HAP-1 (cell line): Measurements from ENCODE around the gene APC.

Experiments used
- DNase-seq, 2 experiments: peaks; one replicate each; pipeline ENCODE4 v3.0.0-alpha.2; 2016 to 2020; ENCODE audit warnings: low spot score in 2 of 2
- H3K27me3 ChIP-seq: fragments of 250-450 bp; sonication (Bioruptor Pico); 2 replicates; pipeline ENCODE4 v1.5.1; 2020; ENCODE audit warnings: low read depth, mild to moderate bottlenecking, moderate library complexity
- H3K36me3 ChIP-seq: fragments of 250-450 bp; sonication (Bioruptor Pico); replicated peaks from 2 replicates; pipeline ENCODE4 v1.5.1; 2020; ENCODE audit warnings: mild to moderate bottlenecking
- H3K4me1 ChIP-seq: fragments of 250-450 bp; sonication (Bioruptor Pico); 2 replicates; pipeline ENCODE4 v1.5.1; 2020; ENCODE audit warnings: mild to moderate bottlenecking
- H3K4me3 ChIP-seq: fragments of 250-450 bp; sonication (Bioruptor Pico); 2 replicates; pipeline ENCODE4 v1.5.1; 2020; ENCODE audit warnings: mild to moderate bottlenecking, moderate library complexity
- H3K9me3 ChIP-seq: fragments of 250-450 bp; sonication (Bioruptor Pico); 2 replicates; pipeline ENCODE4 v1.5.1; 2020; ENCODE audit warnings: mild to moderate bottlenecking, moderate library complexity
- in situ Hi-C: fragments of 300-500 bp; cut with MboI; formaldehyde crosslinking; loops from 3 replicates; pipeline ENCODE4 v1.14.3; 2020; ENCODE audit warnings: low sequenced_read_pairs, inconsistent platforms, mixed read lengths

The APC gene

DNA sequence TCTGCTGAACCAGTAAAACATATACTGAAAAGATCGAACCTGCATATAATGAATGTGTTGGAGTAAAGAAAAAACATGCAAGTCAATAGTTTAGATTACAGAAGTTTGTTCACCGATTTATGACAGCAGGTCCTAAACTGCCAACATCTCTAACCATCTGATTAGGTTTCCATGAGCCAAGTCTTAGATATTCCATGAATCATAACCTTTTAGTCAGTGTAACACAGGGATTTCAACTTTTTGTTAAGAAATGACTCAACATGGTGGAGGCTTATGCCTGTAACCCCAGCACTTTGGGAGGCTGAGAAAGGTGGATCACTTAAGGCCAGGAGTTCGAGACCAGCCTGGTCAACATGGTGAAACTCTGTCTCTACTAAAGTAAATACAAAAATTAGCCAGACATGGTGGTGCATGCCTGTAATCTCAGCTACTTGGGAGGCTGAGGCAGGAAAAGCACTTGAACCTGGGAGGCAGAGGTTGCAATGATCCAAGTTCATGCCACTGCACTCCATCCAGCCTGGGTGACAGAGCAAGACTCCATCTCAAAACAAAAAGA, 38.7 kb downstream of the APC start:
- H3K36me3 ChIP-seq = no peaks in the 10 kb centered on the region; the same call in none of the 2 replicates

GRCh38 chr5:112779531-112779930, 41.8 kb downstream of the APC start:
- Histone ChIP-seq H3K9me3 (no peaks in the 10 kb centered on the region), H3K4me1 (peaks cover 4% of the 10 kb centered on the region; the same call in 1 of the 2 replicates), H3K4me3 (no peak overlapping the region), H3K36me3 (no peaks in the 10 kb centered on the region; the same call in none of the 2 replicates), H3K27me3 (no peaks in the 10 kb centered on the region)
- DNase-seq = no peak
- in situ Hi-C loops = no loop called here

More for the DNA sequence above, 38.7 kb downstream of the APC start:
- Histone ChIP-seq H3K4me1 (peaks cover 4% of the 10 kb centered on the region; the same call in 1 of the 2 replicates), H3K9me3 (no peaks in the 10 kb centered on the region), H3K4me3 (no peak overlapping the region), H3K27me3 (no peaks in the 10 kb centered on the region)
- in situ Hi-C loops = no loop called here
- DNase-seq = no peak

GRCh38 chr5:112784726-112785125, 47.0 kb downstream of the APC start:
- Histone ChIP-seq H3K4me1 (no peaks in the 10 kb centered on the region), H3K4me3 (no peak overlapping the region), H3K9me3 (no peaks in the 10 kb centered on the region), H3K36me3 (no peaks in the 10 kb centered on the region), H3K27me3 (no peaks in the 10 kb centered on the region)
- no peak for DNase-seq
- in situ Hi-C loops = no loop called here

- Histone ChIP-seq H3K4me1 (no peaks in the 10 kb centered on the region), H3K36me3 (no peaks in the 10 kb centered on the region), H3K9me3 (no peaks in the 10 kb centered on the region), H3K4me3 (no peak overlapping the region), H3K27me3 (no peaks in the 10 kb centered on the region)
- no peak for DNase-seq
- in situ Hi-C loops = no loop called here
These were observed 49.6 kb downstream of the APC start for GRCh38 chr5:112787261-112787660.

GRCh38 chr5:112787896-112788295, 50.2 kb downstream of the APC start:
- no peaks in the 10 kb centered on the region for H3K4me1 ChIP-seq
- in situ Hi-C loops = no loop called here
- H3K9me3 ChIP-seq = no peaks in the 10 kb centered on the region
- DNase-seq = no peak
- H3K4me3 ChIP-seq = no peak overlapping the region
- 0 out of 2 replicates have a peak, but pooled peaks cover 2% of the 10 kb centered on the region for H3K36me3 ChIP-seq
- no peaks in the 10 kb centered on the region for H3K27me3 ChIP-seq

DNA sequence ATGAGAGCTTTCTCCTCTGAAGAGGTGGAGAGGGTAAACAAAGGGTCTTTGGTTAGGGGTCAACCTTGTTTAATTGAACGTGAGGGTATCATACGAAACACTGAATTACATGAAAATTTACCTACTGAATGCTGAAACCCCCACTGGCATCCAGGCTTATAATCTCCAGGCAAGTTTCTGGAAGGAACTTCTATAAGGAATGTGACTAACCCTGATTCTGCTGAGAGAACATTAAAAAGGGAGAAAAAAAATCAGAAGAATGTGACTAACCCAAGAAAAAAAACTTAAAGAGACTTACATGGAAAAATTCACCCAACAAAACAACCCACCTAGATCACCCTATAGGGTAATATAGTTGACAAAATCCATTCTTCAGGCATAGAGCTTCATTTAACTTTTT, 55.5 kb downstream of the APC start:
- 0 out of 2 replicates have a peak, but pooled peaks cover 6% of the 10 kb centered on the region for H3K36me3 ChIP-seq
- DNase-seq = no peak
- H3K27me3 ChIP-seq = no peaks in the 10 kb centered on the region
- in situ Hi-C loops = no loop called here
- H3K4me3 ChIP-seq = no peak overlapping the region
- peaks cover 21% of the 10 kb centered on the region for H3K4me1 ChIP-seq
- H3K9me3 ChIP-seq = no peaks in the 10 kb centered on the region

DNA sequence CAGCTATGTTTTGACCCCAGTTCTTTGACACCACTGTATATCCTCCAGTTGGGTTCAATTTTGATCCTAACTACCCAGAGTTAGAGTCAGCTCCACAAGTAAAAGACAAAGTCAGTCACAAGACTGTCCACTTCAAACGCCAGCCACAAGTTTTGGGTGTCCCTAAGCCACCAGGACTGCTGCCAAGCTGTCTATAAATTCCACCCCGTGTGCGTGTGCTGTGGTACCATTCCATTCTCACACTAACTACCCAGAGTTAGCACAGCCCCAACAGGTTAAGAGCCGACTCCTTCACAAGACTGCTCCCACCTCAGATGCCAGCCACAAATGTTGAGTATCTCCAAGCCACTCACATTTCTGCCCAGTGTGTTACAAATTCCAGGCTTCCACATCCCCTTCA, 56.7 kb downstream of the APC start:
- DNase-seq = no peak
- no peak overlapping the region for H3K4me3 ChIP-seq
- H3K4me1 ChIP-seq = peaks cover 21% of the 10 kb centered on the region
- H3K9me3 ChIP-seq = no peaks in the 10 kb centered on the region
- in situ Hi-C loops = no loop called here
- H3K27me3 ChIP-seq = no peaks in the 10 kb centered on the region
- H3K36me3 ChIP-seq = 0 out of 2 replicates have a peak, but pooled peaks cover 6% of the 10 kb centered on the region

DNA sequence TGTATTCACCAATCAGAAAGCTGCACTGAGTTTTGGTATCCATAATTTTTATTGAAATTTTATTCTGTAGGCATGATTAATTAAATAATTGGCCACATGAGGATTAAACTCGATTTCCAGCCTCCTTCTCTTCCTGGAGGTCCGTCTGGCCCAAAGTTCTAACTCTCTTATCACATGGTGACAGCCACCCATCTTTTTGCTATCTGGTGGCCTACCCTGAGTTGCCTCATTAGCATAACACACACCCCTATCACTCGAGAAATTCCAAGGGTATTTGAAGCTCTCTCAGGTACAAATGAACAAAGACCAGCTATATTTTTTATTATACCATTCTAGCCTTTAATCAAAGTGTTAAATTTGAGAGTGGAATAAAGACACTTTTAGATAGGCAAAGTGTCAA, 57.7 kb downstream of the APC start:
- Histone ChIP-seq H3K27me3 (no peaks in the 10 kb centered on the region), H3K4me1 (peaks cover 21% of the 10 kb centered on the region), H3K9me3 (no peaks in the 10 kb centered on the region), H3K4me3 (no peak overlapping the region), H3K36me3 (0 out of 2 replicates have a peak, but pooled peaks cover 6% of the 10 kb centered on the region)
- in situ Hi-C loops = no loop called here
- DNase-seq = no peak

GRCh38 chr5:112795944-112796678, 58.4 kb downstream of the APC start:
- in situ Hi-C loops = no loop called here
- DNase-seq = peak in 1 of 2 experiments; percentile 69
- Histone ChIP-seq H3K4me3 (no peak overlapping the region), H3K27me3 (no peaks in the 10 kb centered on the region), H3K4me1 (peaks cover 21% of the 10 kb centered on the region), H3K36me3 (0 out of 2 replicates have a peak, but pooled peaks cover 6% of the 10 kb centered on the region), H3K9me3 (no peaks in the 10 kb centered on the region)

GRCh38 chr5:112799661-112800060, 62.0 kb downstream of the APC start:
- in situ Hi-C loops = no loop called here
- H3K36me3 ChIP-seq = no peaks in the 10 kb centered on the region; the same call in 1 of the 2 replicates
- no peak overlapping the region for H3K4me3 ChIP-seq
- peaks cover 21% of the 10 kb centered on the region for H3K4me1 ChIP-seq
- H3K9me3 ChIP-seq = no peaks in the 10 kb centered on the region
- no peak for DNase-seq
- H3K27me3 ChIP-seq = no peaks in the 10 kb centered on the region

DNA sequence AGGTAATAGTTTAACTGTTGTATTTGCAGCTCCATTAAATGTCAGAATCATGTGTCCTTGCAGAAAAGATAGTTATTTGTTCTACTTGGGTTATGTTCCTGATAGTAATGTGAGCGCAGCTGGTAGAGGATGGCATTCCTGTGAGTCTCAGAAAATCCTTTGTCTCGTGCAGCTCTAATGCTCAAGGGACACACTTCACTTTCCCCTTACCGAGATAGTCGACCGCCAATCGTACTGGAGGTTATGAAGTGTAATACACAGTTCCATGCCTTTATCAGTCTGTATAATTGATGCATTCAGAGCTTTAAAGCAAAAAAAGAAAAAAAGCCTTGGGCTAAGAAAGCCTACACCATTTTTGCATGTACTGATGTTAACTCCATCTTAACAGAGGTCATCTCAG, 63.2 kb downstream of the APC start:
- Histone ChIP-seq H3K4me1 (peaks cover 14% of the 10 kb centered on the region), H3K36me3 (no peaks in the 10 kb centered on the region; the same call in 1 of the 2 replicates), H3K9me3 (no peaks in the 10 kb centered on the region), H3K27me3 (no peaks in the 10 kb centered on the region), H3K4me3 (no peak overlapping the region)
- in situ Hi-C loops = no loop called here
- no peak for DNase-seq

DNA sequence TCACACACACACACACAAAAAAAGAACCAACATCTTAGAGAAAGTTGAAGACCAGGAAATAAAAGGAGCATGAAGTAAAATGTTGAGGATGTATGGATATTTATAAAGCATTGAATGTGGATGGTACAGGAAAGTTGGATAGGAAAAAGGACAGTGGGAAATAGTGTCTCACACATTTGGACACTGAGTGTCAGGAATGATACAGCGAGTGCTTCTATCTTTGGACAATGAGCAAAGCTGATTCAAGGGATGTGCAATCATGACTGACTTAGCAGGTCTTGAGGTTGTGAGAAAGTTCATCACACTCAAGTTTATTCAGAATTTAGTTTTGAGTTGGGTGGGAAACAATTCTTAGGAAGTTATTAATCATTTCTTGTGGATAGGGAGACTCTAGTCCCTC, 73.3 kb downstream of the APC start:
- Histone ChIP-seq H3K27me3 (no peaks in the 10 kb centered on the region), H3K36me3 (no peaks in the 10 kb centered on the region), H3K4me1 (no peaks in the 10 kb centered on the region), H3K9me3 (no peaks in the 10 kb centered on the region), H3K4me3 (no peak overlapping the region)
- in situ Hi-C loops = no loop called here
- DNase-seq = no peak

GRCh38 chr5:112812549-112812948, 74.9 kb downstream of the APC start:
- in situ Hi-C loops = no loop called here
- H3K36me3 ChIP-seq = no peaks in the 10 kb centered on the region

GRCh38 chr5:112820246-112820645, 82.6 kb downstream of the APC start:
- Histone ChIP-seq H3K4me3 (no peak overlapping the region), H3K9me3 (no peaks in the 10 kb centered on the region), H3K36me3 (peaks cover 12% of the 10 kb centered on the region; the same call in 1 of the 2 replicates), H3K27me3 (no peaks in the 10 kb centered on the region), H3K4me1 (no peaks in the 10 kb centered on the region)
- DNase-seq = no peak
- in situ Hi-C loops = no loop called here

More at GRCh38 chr5:112812549-112812948, 74.9 kb downstream of the APC start:
- no peaks in the 10 kb centered on the region for H3K9me3 ChIP-seq
- no peak overlapping the region for H3K4me3 ChIP-seq
- H3K27me3 ChIP-seq = no peaks in the 10 kb centered on the region
- DNase-seq = no peak
- no peaks in the 10 kb centered on the region for H3K4me1 ChIP-seq
